Ovary (tissue), 10 donors: Measurements from ENCODE around the gene TOP1. TPM values are rescaled to one million over a fixed set of nuclear protein-coding genes. Genes with fewer than 3 reads are reported as not detected.

ENCODE experiments used
- DNase-seq, 5 donors: peaks; one replicate each; pipeline ENCODE4 v3.0.0-alpha.2; 2019 to 2020
- H3K27ac ChIP-seq, 2 donors: fragments of 200-600 bp; one replicate each; pipeline versions ENCODE4 v1.5.1 to v1.8.0; 2019 to 2022
- H3K27me3 ChIP-seq: fragments of 200-600 bp; one replicate; pipeline ENCODE4 v1.8.0; 2022
- H3K36me3 ChIP-seq: fragments of 200-600 bp; sonication (generic); one replicate; pipeline ENCODE4 v1.5.1; 2019
- H3K4me1 ChIP-seq: one replicate; pipeline ENCODE4 v1.8.1; 2013; ENCODE audit warnings: mild to moderate bottlenecking, moderate library complexity; ENCODE audit not compliant: insufficient read depth
- H3K4me3 ChIP-seq: fragments of 200-600 bp; sonication (generic); one replicate; pipeline ENCODE4 v1.5.1; 2017
- H3K9me3 ChIP-seq, 2 donors: fragments of 200-600 bp in 1 of 2; sonication (generic) in 1 of 2; one replicate each; pipeline versions ENCODE4 v1.5.1 to v1.8.1; 2013 to 2019; ENCODE audit warnings: mild to moderate bottlenecking in 1 of 2, moderate library complexity in 1 of 2
- CTCF ChIP-seq, 3 donors: fragments of 450-650 bp in 2 of 3; fragments of 200-600 bp in 1 of 3; IDR thresholded peaks; one replicate each; pipeline versions ENCODE4 v1.5.1 to v1.8.0; 2016 to 2022; ENCODE audit warnings: antibody characterized with exemption in 3 of 3, mild to moderate bottlenecking in 1 of 3
- EP300 ChIP-seq: sonication (generic); formaldehyde crosslinking; IDR thresholded peaks from one replicate; pipeline ENCODE4 v1.6.1; 2017; ENCODE audit warnings: antibody characterized with exemption
- POLR2A ChIP-seq: fragments of 450-650 bp; IDR thresholded peaks from one replicate; pipeline ENCODE4 v1.6.1; 2017; ENCODE audit warnings: antibody characterized with exemption, mild to moderate bottlenecking, moderate library complexity
- WGBS, 3 donors: extraction: QIAGEN DNeasy Blood & Tissue Kit in 1 of 3; methylation state at CpG; one replicate each; pipeline versions ENCODE4 v1.1.5 to v1.1.7; 2013 to 2017; 5-methylcytosine and 5-hydroxymethylcytosine counted together
- intact Hi-C, 4 donors: fragments of 100-400 bp; cut with DNase I; formaldehyde crosslinking; loops; one replicate each; pipeline versions ENCODE4 v1.11.0 to v1.15.1; 2022 to 2023
- long read RNA-seq, 3 donors: library from polyadenylated mRNA in 2 of 3; unstranded in 2 of 3; transcript quantifications; one replicate each; pipeline ENCODE4 v2.0.0 and lab custom pipeline, GENCODE V29; 2021 to 2026
- polyA plus RNA-seq, 2 donors: library from polyadenylated mRNA; stranded (reverse); fragments of 200-250 nt in 1 of 2; fragments of 350-450 nt in 1 of 2; fragmentation: Illumina TruSeq in 1 of 2; extraction: RNeasy Lipid Tissue Mini Kit (QIAGEN cat#74804) in 1 of 2; gene quantifications; one replicate each; pipeline ENCODE4 v1.2.3, GENCODE V29; 2013 to 2014
- total RNA-seq, 7 donors: library from RNA; depleted of rRNA in 2 of 7; stranded (reverse); fragments of >200 nt in 2 of 7; fragmentation: NEBNext Ultra II Directional in 3 of 7; extraction: Animal tissue kit (Norgen Biotek cat#: 25700) in 3 of 7; gene quantifications; one replicate each; pipeline versions ENCODE4 v1.1.0 to v1.2.4, GENCODE V29; 2016 to 2023
- donor health status: DM: no; HTN: no; CAD: no; lungs with moderate emphysema.
- donor health status: DM: no; HTN: no; CAD: no.
- donor health status: Bipolar disorder and iron deficiency.
- donor health status: DM: yes; HTN: yes; CAD: no.
- donor health status: DM: no; HTN: no; CAD: no.
- donor health status: DM: yes; HTN: yes; CAD: no.

TOP1 gene
- 10 to 100 TPM; 24.8 to 41.8 (median 35.6) TPM for total RNA-seq
- polyA plus RNA-seq: 10 to 100 TPM; 20.9 to 48.4 TPM
- long read RNA-seq, donor 1, partial matches to known transcripts: 21 of 23 reads
- long read RNA-seq, donor 1, other reads (novel, unspliced or antisense): 2 of 23 reads
- long read RNA-seq, donor 2, partial matches to known transcripts: 115 of 119 reads
- long read RNA-seq, donor 2, other reads (novel, unspliced or antisense): 0 of 119 reads
- long read RNA-seq, donor 3, transcript TOP1-201 (21 exons, 3,738 nt): major isoform, 37 of 47 reads
- long read RNA-seq, donor 3, partial matches to known transcripts: 6 of 47 reads
- long read RNA-seq, donor 3, other reads (novel, unspliced or antisense): 4 of 47 reads

DNA sequence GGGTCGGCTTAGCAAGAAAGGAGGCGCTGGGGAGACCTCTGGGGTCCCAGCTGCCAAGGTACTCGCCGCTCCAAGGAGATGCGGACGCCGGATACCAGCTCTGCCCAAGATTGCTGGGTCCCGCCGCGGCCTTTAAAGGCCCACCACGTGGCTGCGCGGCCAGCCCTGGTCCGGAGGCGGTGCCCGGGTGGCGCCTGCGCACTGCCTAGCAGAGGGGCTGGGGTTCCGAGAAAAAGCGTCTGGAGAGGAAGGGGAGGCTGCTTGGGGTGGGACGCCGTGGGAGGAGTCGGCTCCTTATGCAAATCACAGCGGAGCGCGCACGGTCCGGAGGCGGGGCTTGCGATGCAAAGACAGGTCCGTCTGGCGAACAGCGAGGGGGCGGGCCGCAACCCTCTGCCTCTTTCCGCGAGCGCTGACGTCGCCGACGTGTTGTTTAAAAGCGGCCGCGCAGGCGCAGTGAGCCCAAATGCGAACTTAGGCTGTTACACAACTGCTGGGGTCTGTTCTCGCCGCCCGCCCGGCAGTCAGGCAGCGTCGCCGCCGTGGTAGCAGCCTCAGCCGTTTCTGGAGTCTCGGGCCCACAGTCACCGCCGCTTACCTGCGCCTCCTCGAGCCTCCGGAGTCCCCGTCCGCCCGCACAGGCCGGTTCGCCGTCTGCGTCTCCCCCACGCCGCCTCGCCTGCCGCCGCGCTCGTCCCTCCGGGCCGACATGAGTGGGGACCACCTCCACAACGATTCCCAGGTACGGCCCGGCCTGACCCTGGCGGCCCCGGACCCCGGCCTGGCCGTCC lies at the start of gene TOP1:
TOP1 (plus strand) TSS at position 464 of the 791 bp plus-strand sequence; CDS start at position 710, 246 bp downstream.
- intact Hi-C loops: no loop called here
- WGBS, 3 donors: 0 to 1% (median 0%) methylated on average over 67 to 85 of the region's 85 CpGs
- TF ChIP-seq CTCF (IDR thresholded peaks at IDR 0.05) (no peak), POLR2A (peak; percentile 99)
- Histone ChIP-seq H3K36me3 (no peaks in the 10 kb centered on the region), H3K27ac (peak within 1 kb of the TSS; percentile 81 to 94), H3K27me3 (no peaks in the 10 kb centered on the region), H3K9me3 (no peaks in the 10 kb centered on the region), H3K4me1 (peaks cover 9% of the 10 kb centered on the region), H3K4me3 (peak within 1 kb of the TSS; percentile 92)
- DNase-seq: peak; percentile 100

DNA sequence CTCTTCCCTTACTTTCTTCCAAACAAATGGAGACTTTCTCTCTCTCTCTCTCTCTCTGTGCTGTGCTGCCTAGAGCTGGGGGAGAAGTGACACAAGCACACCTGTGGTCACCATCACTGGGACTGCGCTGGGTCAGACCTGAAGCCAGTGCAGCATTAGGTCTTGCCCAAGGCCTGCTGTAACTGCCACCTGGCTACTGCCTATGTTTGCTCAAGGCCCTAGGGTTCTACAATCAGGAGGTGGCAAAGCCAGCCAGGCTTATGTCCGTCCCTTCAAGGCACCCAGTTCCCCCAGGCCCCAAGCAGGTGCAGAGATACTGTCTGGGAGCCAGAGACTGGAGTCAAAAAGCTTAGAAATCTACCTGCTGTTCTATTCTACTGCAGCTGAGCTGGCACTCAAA lies 49.4 kb upstream of the TOP1 start:
- Histone ChIP-seq H3K27ac (no peak overlapping the region), H3K27me3 (no peaks in the 10 kb centered on the region), H3K9me3 (no peaks in the 10 kb centered on the region), H3K36me3 (no peaks in the 10 kb centered on the region), H3K4me3 (no peak overlapping the region), H3K4me1 (no peaks in the 10 kb centered on the region)
- no peak for DNase-seq
- 83 to 98% (median 95%) methylated on average over 2 of the region's 2 CpGs for WGBS, 3 donors
- TF ChIP-seq CTCF (IDR thresholded peaks at IDR 0.05): no peak
- no peak for TF ChIP-seq EP300
- no peak for TF ChIP-seq POLR2A
- intact Hi-C loops: loop anchor here in 1 of 4 donors (10.0 kb wide), 1 partner anchor 436 kb away; no protein-coding TSS in a partner anchor

DNA sequence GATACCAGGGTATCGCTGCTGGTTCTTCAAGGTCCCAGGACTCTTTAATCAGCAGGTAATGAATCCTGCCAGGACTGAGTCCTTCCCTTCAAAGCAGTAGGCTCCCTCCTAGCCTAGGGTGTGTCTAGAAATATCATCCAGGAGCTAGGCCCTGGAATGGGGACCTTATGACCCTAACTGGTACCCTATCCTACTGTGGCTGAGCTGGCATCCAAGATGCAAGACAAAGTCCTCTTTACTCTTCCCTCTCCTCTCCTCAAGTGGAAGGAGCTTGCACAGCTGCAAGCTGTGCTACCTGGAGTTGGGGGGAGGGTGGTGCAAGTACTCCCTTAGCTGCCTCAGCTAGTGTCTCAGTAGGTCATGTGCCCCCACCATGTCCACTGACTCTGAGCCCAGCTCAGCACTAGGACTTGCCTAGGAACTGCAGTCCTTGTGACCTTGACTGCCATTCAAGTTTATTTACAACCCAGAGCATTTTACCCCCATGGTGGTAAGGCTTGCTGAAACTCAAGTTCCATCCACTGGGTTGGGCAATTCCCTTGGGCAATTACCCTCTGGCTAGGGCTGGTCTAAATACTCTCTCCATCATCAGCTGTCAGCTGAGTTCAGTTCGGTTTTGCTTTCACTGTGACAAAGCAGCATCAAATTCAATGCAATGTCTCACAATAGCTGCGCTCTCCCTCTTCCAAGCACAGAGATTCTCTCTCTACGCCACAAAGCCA lies 48.4 kb upstream of the TOP1 start:
- Histone ChIP-seq H3K36me3 (no peaks in the 10 kb centered on the region), H3K4me1 (no peaks in the 10 kb centered on the region), H3K27me3 (no peaks in the 10 kb centered on the region), H3K27ac (no peak overlapping the region), H3K4me3 (no peak overlapping the region), H3K9me3 (no peaks in the 10 kb centered on the region)
- WGBS, 3 donors: 88 to 91% (median 88%) methylated on average over 4 of the region's 4 CpGs
- no peak for TF ChIP-seq POLR2A
- TF ChIP-seq CTCF (IDR thresholded peaks at IDR 0.05): no peak
- TF ChIP-seq EP300: no peak
- DNase-seq: no peak
- intact Hi-C loops: loop anchor here in 1 of 4 donors (10.0 kb wide), 1 partner anchor 365 kb away; the partner anchor contains the start of gene LPIN3

- H3K9me3 ChIP-seq: no peaks in the 10 kb centered on the region
- TF ChIP-seq POLR2A (no peak), CTCF (IDR thresholded peaks at IDR 0.05) (no peak), EP300 (no peak)
- no peak overlapping the region for H3K27ac ChIP-seq
- WGBS, 3 donors: 90 to 94% (median 90%) methylated on average over 6 of the region's 6 CpGs
- no peak overlapping the region for H3K4me3 ChIP-seq
- intact Hi-C loops: loop anchor here in 1 of 4 donors (10.0 kb wide), 1 partner anchor 364 kb away; the partner anchor contains the start of gene LPIN3
- no peaks in the 10 kb centered on the region for H3K36me3 ChIP-seq
- no peaks in the 10 kb centered on the region for H3K4me1 ChIP-seq
- DNase-seq: no peak
- H3K27me3 ChIP-seq: no peaks in the 10 kb centered on the region
Observed at GRCh38 chr20:40980828-40981310, 47.8 kb upstream of the TOP1 start.
